ENCODE results near the gene WDR44.

WDR44 gene

GRCh38 chrX:118347736-118348135 lies 1.8 kb downstream of the WDR44 start:
- TF ChIP-seq EZH2phosphoT487 (IDR thresholded peaks at IDR 0.05; ENCODE audit: borderline replicate concordance, low read length) (no peak), CTCF (IDR thresholded peaks at IDR 0.05; ENCODE audit: low read depth, low read length, poor library complexity, severe bottlenecking) (no peak)
- H3K4me3 ChIP-seq (ENCODE audit: low read length) = peak overlapping the region; percentile 73
- peaks cover 47% of the 10 kb centered on the region for H3K79me2 ChIP-seq (ENCODE audit: control insufficient read depth, low read length)
- H4K20me1 ChIP-seq (ENCODE audit: control insufficient read depth, insufficient read depth, low read depth, low read length) = no peaks in the 10 kb centered on the region
- H3K27ac ChIP-seq (ENCODE audit: low read depth, low read length) = no peak overlapping the region
- peak overlapping the region; percentile 84 for H3K4me2 ChIP-seq (ENCODE audit: low read length)
- H3K36me3 ChIP-seq (ENCODE audit: control insufficient read depth, low read length) = no peaks in the 10 kb centered on the region
- H3K27me3 ChIP-seq (ENCODE audit: control insufficient read depth, low read length) = no peaks in the 10 kb centered on the region
- H3K9me2 ChIP-seq (replicated peaks; ENCODE audit: control insufficient read depth, low read length) = no peaks in the 10 kb centered on the region
- no peaks in the 10 kb centered on the region for H3F3A ChIP-seq (ENCODE audit: control insufficient read depth, insufficient read depth)
- peaks cover 37% of the 10 kb centered on the region for H3K4me1 ChIP-seq (ENCODE audit: control insufficient read depth, low read length)
- no peaks in the 10 kb centered on the region for H3K9me3 ChIP-seq (ENCODE audit: control insufficient read depth, insufficient read depth, low read length)

GRCh38 chrX:118348186-118348810 lies 2.4 kb downstream of the WDR44 start:
- peak overlapping the region; percentile 73 for H3K4me3 ChIP-seq (ENCODE audit: low read length)
- H3K79me2 ChIP-seq (ENCODE audit: control insufficient read depth, low read length) = peaks cover 52% of the 10 kb centered on the region
- H3K4me2 ChIP-seq (ENCODE audit: low read length) = peak overlapping the region; percentile 84
- H3K4me1 ChIP-seq (ENCODE audit: control insufficient read depth, low read length) = peaks cover 37% of the 10 kb centered on the region
- no peaks in the 10 kb centered on the region for H3K27me3 ChIP-seq (ENCODE audit: control insufficient read depth, low read length)
- H3K9me3 ChIP-seq (ENCODE audit: control insufficient read depth, insufficient read depth, low read length) = no peaks in the 10 kb centered on the region
- no peaks in the 10 kb centered on the region for H3K36me3 ChIP-seq (ENCODE audit: control insufficient read depth, low read length)
- TF ChIP-seq CTCF (IDR thresholded peaks at IDR 0.05; ENCODE audit: low read depth, low read length, poor library complexity, severe bottlenecking) (no peak), EZH2phosphoT487 (IDR thresholded peaks at IDR 0.05; ENCODE audit: borderline replicate concordance, low read length) (no peak)
- no peaks in the 10 kb centered on the region for H4K20me1 ChIP-seq (ENCODE audit: control insufficient read depth, insufficient read depth, low read depth, low read length)
- no peak overlapping the region for H3K27ac ChIP-seq (ENCODE audit: low read depth, low read length)
- no peaks in the 10 kb centered on the region for H3K9me2 ChIP-seq (replicated peaks; ENCODE audit: control insufficient read depth, low read length)
- H3F3A ChIP-seq (ENCODE audit: control insufficient read depth, insufficient read depth) = no peaks in the 10 kb centered on the region

GRCh38 chrX:118349188-118349587 lies 3.3 kb downstream of the WDR44 start:
- Histone ChIP-seq H3K36me3 (ENCODE audit: control insufficient read depth, low read length) (no peaks in the 10 kb centered on the region), H3K27ac (ENCODE audit: low read depth, low read length) (no peak overlapping the region), H4K20me1 (ENCODE audit: control insufficient read depth, insufficient read depth, low read depth, low read length) (no peaks in the 10 kb centered on the region), H3K4me2 (ENCODE audit: low read length) (no peak overlapping the region), H3K4me3 (ENCODE audit: low read length) (no peak overlapping the region), H3K79me2 (ENCODE audit: control insufficient read depth, low read length) (peaks cover 52% of the 10 kb centered on the region), H3K9me2 (replicated peaks; ENCODE audit: control insufficient read depth, low read length) (no peaks in the 10 kb centered on the region), H3K27me3 (ENCODE audit: control insufficient read depth, low read length) (no peaks in the 10 kb centered on the region), H3K4me1 (ENCODE audit: control insufficient read depth, low read length) (peaks cover 37% of the 10 kb centered on the region), H3F3A (ENCODE audit: control insufficient read depth, insufficient read depth) (no peaks in the 10 kb centered on the region), H3K9me3 (ENCODE audit: control insufficient read depth, insufficient read depth, low read length) (no peaks in the 10 kb centered on the region)
- TF ChIP-seq EZH2phosphoT487 (IDR thresholded peaks at IDR 0.05; ENCODE audit: borderline replicate concordance, low read length) (no peak), CTCF (IDR thresholded peaks at IDR 0.05; ENCODE audit: low read depth, low read length, poor library complexity, severe bottlenecking) (no peak)

All from DOHH2 (cell line).